ENCODE results near the gene TMEM141. TPM values are rescaled to one million over a fixed set of nuclear protein-coding genes. Genes with fewer than 3 reads are reported as not detected.

Gene TMEM141
- total and polyA plus RNA-seq, 2 of the 8 experiments (the other 6 are each of a cell fraction or from before 2014, with no cell fraction given), result 51.1 to 137 TPM

DNA sequence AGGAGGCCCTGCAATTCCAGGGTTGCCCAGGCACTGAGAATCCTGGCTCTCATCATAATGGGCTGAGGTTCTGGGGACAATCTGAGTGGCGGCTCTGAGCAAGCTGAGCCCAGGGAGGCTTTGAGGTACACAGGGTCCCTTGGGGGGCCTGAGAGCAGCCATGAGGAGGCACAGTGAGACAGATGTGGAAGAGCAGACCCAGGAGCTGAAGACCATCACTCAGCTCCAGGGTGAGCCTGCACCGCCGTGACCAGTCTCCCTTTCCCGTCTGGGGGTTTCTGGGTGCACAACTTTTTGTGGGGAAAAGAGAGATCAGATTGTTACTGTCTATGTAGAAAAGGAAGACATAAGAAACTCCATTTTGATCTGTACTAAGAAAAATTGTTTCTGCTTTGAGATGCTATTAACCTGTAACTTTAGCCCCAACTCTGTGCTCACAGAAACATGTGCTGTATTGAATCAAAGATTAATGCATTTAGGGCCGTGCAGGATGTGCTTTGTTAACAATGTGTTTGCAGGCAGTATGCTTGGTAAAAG lies 5.2 kb downstream of the TMEM141 start, which contains the start of gene CCDC183 (continued):
- TF ChIP-seq CEBPB (IDR thresholded peaks at IDR 0.05; ENCODE audit: low read depth, low read length) (no peak), SUZ12 (IDR thresholded peaks at IDR 0.05; ENCODE audit: low read length) (no peak), KDM5A (IDR thresholded peaks at IDR 0.05; ENCODE audit: low read length) (no peak), KDM4A (IDR thresholded peaks at IDR 0.05; ENCODE audit: low read depth, low read length, severe bottlenecking) (no peak), TBP (IDR thresholded peaks at IDR 0.05; ENCODE audit: low read depth, low read length) (no peak), SP1 (IDR thresholded peaks at IDR 0.05; ENCODE audit: low read depth, low read length) (no peak), TCF12 (IDR thresholded peaks at IDR 0.05; ENCODE audit: low read depth, low read length) (no peak), RXRA (IDR thresholded peaks at IDR 0.05; ENCODE audit: insufficient read depth, low read depth, low read length) (no peak)
- TF ChIP-seq, protein P1, sequence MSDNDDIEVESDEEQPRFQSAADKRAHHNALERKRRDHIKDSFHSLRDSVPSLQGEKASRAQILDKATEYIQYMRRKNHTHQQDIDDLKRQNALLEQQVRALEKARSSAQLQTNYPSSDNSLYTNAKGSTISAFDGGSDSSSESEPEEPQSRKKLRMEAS (IDR thresholded peaks at IDR 0.05), result no peak
- TF ChIP-seq, protein P2, sequence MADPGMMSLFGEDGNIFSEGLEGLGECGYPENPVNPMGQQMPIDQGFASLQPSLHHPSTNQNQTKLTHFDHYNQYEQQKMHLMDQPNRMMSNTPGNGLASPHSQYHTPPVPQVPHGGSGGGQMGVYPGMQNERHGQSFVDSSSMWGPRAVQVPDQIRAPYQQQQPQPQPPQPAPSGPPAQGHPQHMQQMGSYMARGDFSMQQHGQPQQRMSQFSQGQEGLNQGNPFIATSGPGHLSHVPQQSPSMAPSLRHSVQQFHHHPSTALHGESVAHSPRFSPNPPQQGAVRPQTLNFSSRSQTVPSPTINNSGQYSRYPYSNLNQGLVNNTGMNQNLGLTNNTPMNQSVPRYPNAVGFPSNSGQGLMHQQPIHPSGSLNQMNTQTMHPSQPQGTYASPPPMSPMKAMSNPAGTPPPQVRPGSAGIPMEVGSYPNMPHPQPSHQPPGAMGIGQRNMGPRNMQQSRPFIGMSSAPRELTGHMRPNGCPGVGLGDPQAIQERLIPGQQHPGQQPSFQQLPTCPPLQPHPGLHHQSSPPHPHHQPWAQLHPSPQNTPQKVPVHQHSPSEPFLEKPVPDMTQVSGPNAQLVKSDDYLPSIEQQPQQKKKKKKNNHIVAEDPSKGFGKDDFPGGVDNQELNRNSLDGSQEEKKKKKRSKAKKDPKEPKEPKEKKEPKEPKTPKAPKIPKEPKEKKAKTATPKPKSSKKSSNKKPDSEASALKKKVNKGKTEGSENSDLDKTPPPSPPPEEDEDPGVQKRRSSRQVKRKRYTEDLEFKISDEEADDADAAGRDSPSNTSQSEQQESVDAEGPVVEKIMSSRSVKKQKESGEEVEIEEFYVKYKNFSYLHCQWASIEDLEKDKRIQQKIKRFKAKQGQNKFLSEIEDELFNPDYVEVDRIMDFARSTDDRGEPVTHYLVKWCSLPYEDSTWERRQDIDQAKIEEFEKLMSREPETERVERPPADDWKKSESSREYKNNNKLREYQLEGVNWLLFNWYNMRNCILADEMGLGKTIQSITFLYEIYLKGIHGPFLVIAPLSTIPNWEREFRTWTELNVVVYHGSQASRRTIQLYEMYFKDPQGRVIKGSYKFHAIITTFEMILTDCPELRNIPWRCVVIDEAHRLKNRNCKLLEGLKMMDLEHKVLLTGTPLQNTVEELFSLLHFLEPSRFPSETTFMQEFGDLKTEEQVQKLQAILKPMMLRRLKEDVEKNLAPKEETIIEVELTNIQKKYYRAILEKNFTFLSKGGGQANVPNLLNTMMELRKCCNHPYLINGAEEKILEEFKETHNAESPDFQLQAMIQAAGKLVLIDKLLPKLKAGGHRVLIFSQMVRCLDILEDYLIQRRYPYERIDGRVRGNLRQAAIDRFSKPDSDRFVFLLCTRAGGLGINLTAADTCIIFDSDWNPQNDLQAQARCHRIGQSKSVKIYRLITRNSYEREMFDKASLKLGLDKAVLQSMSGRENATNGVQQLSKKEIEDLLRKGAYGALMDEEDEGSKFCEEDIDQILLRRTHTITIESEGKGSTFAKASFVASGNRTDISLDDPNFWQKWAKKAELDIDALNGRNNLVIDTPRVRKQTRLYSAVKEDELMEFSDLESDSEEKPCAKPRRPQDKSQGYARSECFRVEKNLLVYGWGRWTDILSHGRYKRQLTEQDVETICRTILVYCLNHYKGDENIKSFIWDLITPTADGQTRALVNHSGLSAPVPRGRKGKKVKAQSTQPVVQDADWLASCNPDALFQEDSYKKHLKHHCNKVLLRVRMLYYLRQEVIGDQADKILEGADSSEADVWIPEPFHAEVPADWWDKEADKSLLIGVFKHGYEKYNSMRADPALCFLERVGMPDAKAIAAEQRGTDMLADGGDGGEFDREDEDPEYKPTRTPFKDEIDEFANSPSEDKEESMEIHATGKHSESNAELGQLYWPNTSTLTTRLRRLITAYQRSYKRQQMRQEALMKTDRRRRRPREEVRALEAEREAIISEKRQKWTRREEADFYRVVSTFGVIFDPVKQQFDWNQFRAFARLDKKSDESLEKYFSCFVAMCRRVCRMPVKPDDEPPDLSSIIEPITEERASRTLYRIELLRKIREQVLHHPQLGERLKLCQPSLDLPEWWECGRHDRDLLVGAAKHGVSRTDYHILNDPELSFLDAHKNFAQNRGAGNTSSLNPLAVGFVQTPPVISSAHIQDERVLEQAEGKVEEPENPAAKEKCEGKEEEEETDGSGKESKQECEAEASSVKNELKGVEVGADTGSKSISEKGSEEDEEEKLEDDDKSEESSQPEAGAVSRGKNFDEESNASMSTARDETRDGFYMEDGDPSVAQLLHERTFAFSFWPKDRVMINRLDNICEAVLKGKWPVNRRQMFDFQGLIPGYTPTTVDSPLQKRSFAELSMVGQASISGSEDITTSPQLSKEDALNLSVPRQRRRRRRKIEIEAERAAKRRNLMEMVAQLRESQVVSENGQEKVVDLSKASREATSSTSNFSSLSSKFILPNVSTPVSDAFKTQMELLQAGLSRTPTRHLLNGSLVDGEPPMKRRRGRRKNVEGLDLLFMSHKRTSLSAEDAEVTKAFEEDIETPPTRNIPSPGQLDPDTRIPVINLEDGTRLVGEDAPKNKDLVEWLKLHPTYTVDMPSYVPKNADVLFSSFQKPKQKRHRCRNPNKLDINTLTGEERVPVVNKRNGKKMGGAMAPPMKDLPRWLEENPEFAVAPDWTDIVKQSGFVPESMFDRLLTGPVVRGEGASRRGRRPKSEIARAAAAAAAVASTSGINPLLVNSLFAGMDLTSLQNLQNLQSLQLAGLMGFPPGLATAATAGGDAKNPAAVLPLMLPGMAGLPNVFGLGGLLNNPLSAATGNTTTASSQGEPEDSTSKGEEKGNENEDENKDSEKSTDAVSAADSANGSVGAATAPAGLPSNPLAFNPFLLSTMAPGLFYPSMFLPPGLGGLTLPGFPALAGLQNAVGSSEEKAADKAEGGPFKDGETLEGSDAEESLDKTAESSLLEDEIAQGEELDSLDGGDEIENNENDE (IDR thresholded peaks at IDR 0.05; ENCODE audit: insufficient replicate concordance, low read length), result no peak

Measured in H1 (cell line).